Thymus (tissue), 11 donors: Measurements from ENCODE around the gene BRINP2. TPM values are rescaled to one million over a fixed set of nuclear protein-coding genes. Genes with fewer than 3 reads are reported as not detected.

Source experiments
- DNase-seq, 9 donors: peaks; one replicate each; pipeline ENCODE4 v3.0.0-alpha.2; 2013; ENCODE audit warnings: low spot score in 9 of 9, low read depth in 6 of 9, missing footprints in 1 of 9
- H3K27ac ChIP-seq, 2 donors: one replicate each; pipeline ENCODE4 v1.5.1; 2013; ENCODE audit warnings: control low read depth in 1 of 2, low read depth in 1 of 2, low read length in 1 of 2, mild to moderate bottlenecking in 1 of 2, moderate library complexity in 1 of 2
- H3K27me3 ChIP-seq, 2 donors: one replicate each; pipeline ENCODE4 v1.5.1; 2013; ENCODE audit warnings: low read length in 1 of 2; ENCODE audit not compliant: control insufficient read depth in 2 of 2, insufficient read depth in 1 of 2
- H3K36me3 ChIP-seq, 2 donors: one replicate each; pipeline ENCODE4 v1.5.1; 2013; ENCODE audit warnings: low read length in 1 of 2, mild to moderate bottlenecking in 1 of 2, moderate library complexity in 1 of 2; ENCODE audit not compliant: control insufficient read depth in 2 of 2, insufficient read depth in 2 of 2
- H3K4me1 ChIP-seq, 2 donors: one replicate each; pipeline ENCODE4 v1.5.1; 2013; ENCODE audit warnings: low read length in 2 of 2; ENCODE audit not compliant: control insufficient read depth in 2 of 2, insufficient read depth in 2 of 2
- H3K4me3 ChIP-seq, 2 donors: one replicate each; pipeline ENCODE4 v1.5.1; 2013; ENCODE audit warnings: low read length in 2 of 2, control low read depth in 1 of 2, mild to moderate bottlenecking in 1 of 2
- H3K9me3 ChIP-seq, 2 donors: one replicate each; pipeline ENCODE4 v1.5.1; 2013; ENCODE audit warnings: low read length in 1 of 2, mild to moderate bottlenecking in 1 of 2; ENCODE audit not compliant: control insufficient read depth in 2 of 2, insufficient read depth in 1 of 2
- WGBS: extraction: QIAGEN DNeasy Blood & Tissue Kit; methylation state at CpG from one replicate; pipeline ENCODE4 v1.1.7; 2013; 5-methylcytosine and 5-hydroxymethylcytosine counted together
- polyA plus RNA-seq: library from polyadenylated mRNA; stranded (reverse); fragments of 200-250 nt; gene quantifications from one replicate; pipeline ENCODE4 v1.2.3, GENCODE V29; 2013
- total RNA-seq: library from RNA; stranded (reverse); fragments of 120-200 nt; gene quantifications from one replicate; pipeline ENCODE4 v1.2.4, GENCODE V29; 2013
- donor health status: healthy.

BRINP2 gene
- total and polyA plus RNA-seq, 2 donors, result 0.09 to 0.23 TPM

GRCh38 chr1:177275736-177276135 is 105.0 kb downstream of the BRINP2 start:
- H3K4me3 ChIP-seq, result no peak overlapping the region

GRCh38 chr1:177278626-177279390 is 108.0 kb downstream of the BRINP2 start:
- no peaks in the 10 kb centered on the region for H3K36me3 ChIP-seq
- no peak overlapping the region for H3K27ac ChIP-seq
- H3K27me3 ChIP-seq, result no peaks in the 10 kb centered on the region
- no peak for DNase-seq
- no peak overlapping the region for H3K4me3 ChIP-seq
- H3K4me1 ChIP-seq, result no peaks in the 10 kb centered on the region
- no peaks in the 10 kb centered on the region for H3K9me3 ChIP-seq
- 94% methylated on average over 10 of the region's 10 CpGs for WGBS

More at GRCh38 chr1:177275736-177276135, 105.0 kb downstream of the BRINP2 start:
- no peaks in the 10 kb centered on the region for H3K9me3 ChIP-seq
- H3K27ac ChIP-seq, result no peak overlapping the region
- H3K4me1 ChIP-seq, result no peaks in the 10 kb centered on the region
- no peak for DNase-seq
- H3K27me3 ChIP-seq, result no peaks in the 10 kb centered on the region
- WGBS, result 88% methylated on average over 1 of the region's 1 CpG
- H3K36me3 ChIP-seq, result no peaks in the 10 kb centered on the region

GRCh38 chr1:177281901-177282300 is 111.1 kb downstream of the BRINP2 start:
- no peaks in the 10 kb centered on the region for H3K9me3 ChIP-seq
- WGBS, result 76% methylated on average over 5 of the region's 5 CpGs

GRCh38 chr1:177282976-177283375 is 112.2 kb downstream of the BRINP2 start:
- no peaks in the 10 kb centered on the region for H3K4me1 ChIP-seq
- 67% methylated on average over 1 of the region's 1 CpG for WGBS
- H3K9me3 ChIP-seq, result no peaks in the 10 kb centered on the region
- no peak for DNase-seq
- H3K27me3 ChIP-seq, result no peaks in the 10 kb centered on the region
- H3K36me3 ChIP-seq, result no peaks in the 10 kb centered on the region
- no peak overlapping the region for H3K4me3 ChIP-seq
- H3K27ac ChIP-seq, result no peak overlapping the region

More at GRCh38 chr1:177281901-177282300, 111.1 kb downstream of the BRINP2 start:
- Histone ChIP-seq H3K27me3 (no peaks in the 10 kb centered on the region), H3K4me3 (no peak overlapping the region), H3K27ac (no peak overlapping the region), H3K36me3 (no peaks in the 10 kb centered on the region), H3K4me1 (no peaks in the 10 kb centered on the region)
- no peak for DNase-seq

GRCh38 chr1:177283380-177283779 is 112.6 kb downstream of the BRINP2 start:
- no peaks in the 10 kb centered on the region for H3K9me3 ChIP-seq
- no peaks in the 10 kb centered on the region for H3K27me3 ChIP-seq
- 90% methylated on average over 2 of the region's 2 CpGs for WGBS
- no peaks in the 10 kb centered on the region for H3K4me1 ChIP-seq
- no peak overlapping the region for H3K4me3 ChIP-seq
- DNase-seq, result no peak
- H3K27ac ChIP-seq, result no peak overlapping the region
- H3K36me3 ChIP-seq, result no peaks in the 10 kb centered on the region

GRCh38 chr1:177286396-177286795 is 115.6 kb downstream of the BRINP2 start:
- Histone ChIP-seq H3K4me3 (no peak overlapping the region), H3K4me1 (no peaks in the 10 kb centered on the region), H3K36me3 (no peaks in the 10 kb centered on the region), H3K9me3 (no peaks in the 10 kb centered on the region), H3K27me3 (no peaks in the 10 kb centered on the region), H3K27ac (no peak overlapping the region)
- WGBS, result 89% methylated on average over 3 of the region's 3 CpGs
- no peak for DNase-seq

GRCh38 chr1:177287270-177287669 is 116.5 kb downstream of the BRINP2 start:
- Histone ChIP-seq H3K27me3 (no peaks in the 10 kb centered on the region), H3K9me3 (no peaks in the 10 kb centered on the region), H3K36me3 (no peaks in the 10 kb centered on the region), H3K27ac (no peak overlapping the region), H3K4me3 (no peak overlapping the region), H3K4me1 (no peaks in the 10 kb centered on the region)
- no peak for DNase-seq

- DNase-seq, result no peak
- 47% methylated on average over 2 of the region's 2 CpGs for WGBS
- H3K9me3 ChIP-seq, result no peaks in the 10 kb centered on the region
- H3K4me3 ChIP-seq, result no peak overlapping the region
- no peaks in the 10 kb centered on the region for H3K36me3 ChIP-seq
- H3K27me3 ChIP-seq, result no peaks in the 10 kb centered on the region
- H3K27ac ChIP-seq, result no peak overlapping the region
- H3K4me1 ChIP-seq, result no peaks in the 10 kb centered on the region
Measured at GRCh38 chr1:177287994-177288393, 117.2 kb downstream of the BRINP2 start.

- H3K36me3 ChIP-seq, result no peaks in the 10 kb centered on the region
- DNase-seq, result no peak
- no peak overlapping the region for H3K27ac ChIP-seq
- H3K9me3 ChIP-seq, result no peaks in the 10 kb centered on the region
- WGBS, result 93% methylated on average over 2 of the region's 2 CpGs
- no peak overlapping the region for H3K4me3 ChIP-seq
- no peaks in the 10 kb centered on the region for H3K4me1 ChIP-seq
- H3K27me3 ChIP-seq, result no peaks in the 10 kb centered on the region
Measured at GRCh38 chr1:177289532-177289931, 118.8 kb downstream of the BRINP2 start.
